HepG2 (cell line): ENCODE results near the gene PRKAR1B.

Experiments used
- ATF3 ChIP-seq: sonication (generic); formaldehyde crosslinking; IDR thresholded peaks from 2 replicates; pipeline ENCODE4 v1.4.0; 2020; ENCODE audit warnings: missing genetic modification reagents
- CSRNP2 ChIP-seq: sonication (generic); formaldehyde crosslinking; conservative IDR thresholded peaks from 2 replicates; pipeline ENCODE4 v1.8.0; 2022; ENCODE audit warnings: low read depth, missing genetic modification reagents
- CTCF ChIP-seq: sonication (generic); formaldehyde crosslinking; IDR thresholded peaks from 2 replicates; pipeline ENCODE4 v1.5.0; 2020; ENCODE audit warnings: mild to moderate bottlenecking, missing genetic modification reagents, moderate library complexity
- KDM1A ChIP-seq: IDR thresholded peaks from 2 replicates; pipeline ENCODE4 v1.6.1; 2016; ENCODE audit warnings: missing compliant biosample characterization
- NFATC3 ChIP-seq: sonication (generic); formaldehyde crosslinking; IDR thresholded peaks from 2 replicates; pipeline ENCODE4 v1.5.1; 2020; ENCODE audit warnings: mild to moderate bottlenecking, missing genetic modification reagents
- NR1H2 ChIP-seq: sonication (generic); formaldehyde crosslinking; IDR thresholded peaks from 2 replicates; pipeline ENCODE4 v1.8.1; 2022; ENCODE audit warnings: low read depth, missing genetic modification reagents, borderline replicate concordance
- POGK ChIP-seq: sonication (generic); formaldehyde crosslinking; conservative IDR thresholded peaks from 2 replicates; pipeline ENCODE4 v1.8.0; 2022; ENCODE audit warnings: mild to moderate bottlenecking, moderate library complexity, missing genetic modification reagents
- POLR2A ChIP-seq, 2 experiments: IDR thresholded peaks; 2 replicates each; pipeline ENCODE4 v1.6.1; 2011; ENCODE audit warnings: low read depth in 2 of 2, low read length in 2 of 2, mild to moderate bottlenecking in 1 of 2, moderate library complexity in 1 of 2; ENCODE audit not compliant: insufficient read depth in 1 of 2
- YY1 ChIP-seq: IDR thresholded peaks from 2 replicates; pipeline ENCODE4 v1.6.1; 2011; ENCODE audit warnings: low read length, low read depth, moderate library complexity, mild to moderate bottlenecking; ENCODE audit not compliant: insufficient read depth, insufficient replicate concordance
- ZBTB49 ChIP-seq: sonication (generic); formaldehyde crosslinking; IDR thresholded peaks from 2 replicates; pipeline ENCODE4 v1.4.0; 2020; ENCODE audit warnings: missing genetic modification reagents, borderline replicate concordance
- ZNF143 ChIP-seq: sonication (generic); formaldehyde crosslinking; IDR thresholded peaks from 2 replicates; pipeline ENCODE4 v1.4.0; 2020; ENCODE audit warnings: missing genetic modification reagents
- ZNF205 ChIP-seq: IDR thresholded peaks from 2 replicates; pipeline ENCODE4 v1.6.1; 2018; ENCODE audit warnings: missing biosample characterization, missing genetic modification reagents
- ZNF800 ChIP-seq: sonication (generic); formaldehyde crosslinking; IDR thresholded peaks from 2 replicates; pipeline ENCODE4 v1.4.0; 2020; ENCODE audit warnings: missing genetic modification reagents

GRCh38 chr7:728602-729001 is 1.5 kb upstream of the PRKAR1B start:
- TF ChIP-seq NR1H2 (CRISPR knock-in tag), result no peak
- no peak for TF ChIP-seq NFATC3 (CRISPR knock-in tag)
- no peak for TF ChIP-seq POLR2A (IDR thresholded peaks at IDR 0.05; ENCODE audit: insufficient read depth in 1 of 2, low read depth in 2 of 2, low read length in 2 of 2)
- TF ChIP-seq CSRNP2 (CRISPR knock-in tag), result no peak
- TF ChIP-seq ZNF143 (CRISPR knock-in tag), result no peak
- TF ChIP-seq ZBTB49 (CRISPR knock-in tag), result no peak
- no peak for TF ChIP-seq CTCF (CRISPR knock-in tag)
- TF ChIP-seq YY1, result no peak
- no peak for TF ChIP-seq ATF3 (CRISPR knock-in tag)
- no peak for TF ChIP-seq POGK
- TF ChIP-seq ZNF205 (CRISPR knock-in tag), result no peak
- no peak for TF ChIP-seq ZNF800 (CRISPR knock-in tag)
- no peak for TF ChIP-seq KDM1A (CRISPR knock-in tag)
